B cell (primary cell): ENCODE results near the gene SYNPO. TPM values are rescaled to one million over a fixed set of nuclear protein-coding genes. Genes with fewer than 3 reads are reported as not detected.

Experiments
- ATAC-seq: fragments of 200-7000 bp; cut with Tn5 transposase; one replicate; pipeline ENCODE4 v1.10.0; 2021; ENCODE audit warnings: low read depth, mild to moderate bottlenecking, moderate number of reproducible peaks, moderate library complexity
- CTCF ChIA-PET: fragments of 350-600 bp; sonication (Branson Sonifier 250); formaldehyde crosslinking; loops from one replicate; lab custom pipeline; 2021; ENCODE audit warnings: antibody characterized with exemption, inconsistent platforms; lab: Charles Lee
- POLR2A ChIA-PET: fragments of 350-600 bp; sonication (Branson Sonifier 250); formaldehyde crosslinking; loops from one replicate; lab custom pipeline; 2021; ENCODE audit warnings: antibody characterized with exemption; lab: Charles Lee
- DNase-seq: peaks from one replicate; pipeline ENCODE4 v3.0.0; 2013
- H2AFZ ChIP-seq: 2 replicates; pipeline ENCODE4 v1.6.1; 2012; ENCODE audit warnings: mild to moderate bottlenecking, low read depth, low read length; ENCODE audit not compliant: insufficient read depth, poor library complexity, severe bottlenecking
- H3K27ac ChIP-seq, 2 donors: 1 replicate in 1 of 2; 2 replicates in 1 of 2; pipeline ENCODE4 v1.5.1; 2012 to 2013; ENCODE audit warnings: low read length in 2 of 2, mild to moderate bottlenecking in 2 of 2, moderate library complexity in 1 of 2
- H3K27me3 ChIP-seq, 4 experiments: fragments of 200-600 bp in 1 of 4; sonication (generic) in 1 of 4; replicated peaks in 1 of 4; 1 replicate in 2 of 4; 2 replicates in 2 of 4; pipeline versions ENCODE4 v1.6.1 to v1.7.0; 2013 to 2016; ENCODE audit warnings: low read length in 3 of 4, mild to moderate bottlenecking in 2 of 4, mixed read lengths in 1 of 4, moderate library complexity in 1 of 4; ENCODE audit not compliant: insufficient read depth in 4 of 4, control insufficient read depth in 3 of 4; ENCODE audit errors: control extremely low read depth in 1 of 4
- H3K36me3 ChIP-seq, 2 experiments: replicated peaks in 1 of 2; 1 replicate in 1 of 2; 2 replicates in 1 of 2; pipeline versions ENCODE4 v1.6.1 to v1.7.1; 2013; ENCODE audit warnings: low read length in 1 of 2; ENCODE audit not compliant: insufficient read depth in 2 of 2, control insufficient read depth in 1 of 2; ENCODE audit errors: control extremely low read depth in 1 of 2, extremely low read depth in 1 of 2
- H3K4me1 ChIP-seq, 2 donors: fragments of 200-600 bp in 1 of 2; sonication (generic) in 1 of 2; 1 replicate in 1 of 2; 2 replicates in 1 of 2; pipeline versions ENCODE4 v1.5.1 to v1.6.1; 2013 to 2017; ENCODE audit warnings: low read length in 2 of 2; ENCODE audit not compliant: control insufficient read depth in 2 of 2, insufficient read depth in 2 of 2
- H3K4me2 ChIP-seq: replicated peaks from 2 replicates; pipeline ENCODE3; 2012; ENCODE audit warnings: mild to moderate bottlenecking, low read depth, low read length; ENCODE audit not compliant: poor library complexity, severe bottlenecking
- H3K4me3 ChIP-seq, 5 experiments: fragments of 200-600 bp in 1 of 5; sonication (generic) in 1 of 5; 1 replicate in 3 of 5; 2 replicates in 2 of 5; pipeline versions ENCODE4 v1.5.1 to v1.7.0; 2011 to 2016; ENCODE audit warnings: low read length in 4 of 5, mild to moderate bottlenecking in 4 of 5, low read depth in 2 of 5, control low read depth in 1 of 5, moderate library complexity in 1 of 5; ENCODE audit not compliant: insufficient read depth in 1 of 5; ENCODE audit errors: control extremely low read depth in 1 of 5, extremely low read depth in 1 of 5
- H3K79me2 ChIP-seq: fragments of 200-600 bp; sonication (generic); one replicate; pipeline ENCODE4 v1.6.0; 2016; ENCODE audit warnings: low read length; ENCODE audit not compliant: control insufficient read depth, insufficient read depth
- H3K9ac ChIP-seq: fragments of 200-600 bp; sonication (generic); 2 replicates; pipeline ENCODE4 v1.6.1; 2017; ENCODE audit warnings: mild to moderate bottlenecking, low read length, moderate library complexity
- H3K9me3 ChIP-seq, 3 donors: one replicate each; pipeline versions ENCODE4 v1.6.1 to v1.7.1; 2013; ENCODE audit warnings: low read length in 2 of 3; ENCODE audit not compliant: control insufficient read depth in 2 of 3, insufficient read depth in 1 of 3; ENCODE audit errors: control extremely low read depth in 1 of 3
- H4K20me1 ChIP-seq: 2 replicates; pipeline ENCODE4 v1.6.0; 2012; ENCODE audit warnings: mild to moderate bottlenecking, low read length; ENCODE audit not compliant: insufficient read depth, control insufficient read depth, poor library complexity, severe bottlenecking
- H3K27ac Mint-ChIP-seq: one replicate; pipeline ENCODE4 v1.8.0; 2021; ENCODE audit warnings: mixed read lengths
- H3K27me3 Mint-ChIP-seq: one replicate; pipeline ENCODE4 v1.8.0; 2021; ENCODE audit warnings: mixed read lengths
- H3K4me1 Mint-ChIP-seq: one replicate; pipeline ENCODE4 v1.8.0; 2021; ENCODE audit warnings: mixed read lengths
- H3K4me3 Mint-ChIP-seq: one replicate; pipeline ENCODE4 v1.8.0; 2021; ENCODE audit warnings: mixed read lengths
- H3K9me3 Mint-ChIP-seq: one replicate; pipeline ENCODE4 v1.8.0; 2022; ENCODE audit warnings: mixed read lengths; ENCODE audit not compliant: insufficient read depth
- CTCF ChIP-seq: fragments of 200-600 bp; IDR thresholded peaks from one replicate; pipeline ENCODE4 v1.8.0; 2022; ENCODE audit warnings: antibody characterized with exemption, mild to moderate bottlenecking
- EZH2 ChIP-seq: IDR thresholded peaks from 2 replicates; pipeline ENCODE4 v1.6.1; 2012; ENCODE audit warnings: borderline replicate concordance, low read depth, mild to moderate bottlenecking, moderate library complexity, low read length; ENCODE audit not compliant: insufficient read depth, poor library complexity, severe bottlenecking
- WGBS: methylation state at CpG from one replicate; pipeline ENCODE4 v1.1.5; 2013; ENCODE audit warnings: missing lambda C conversion rate; ENCODE audit not compliant: insufficient coverage; 5-methylcytosine and 5-hydroxymethylcytosine counted together
- intact Hi-C: fragments of 100-400 bp; cut with micrococcal nuclease; formaldehyde crosslinking; loops from one replicate; pipeline ENCODE4 v1.10.0; 2022
- polyA plus RNA-seq: library from polyadenylated mRNA; depleted of rRNA; stranded (reverse); fragments of >200 nt; gene quantifications from 2 replicates; pipeline ENCODE4 v1.2.3, GENCODE V29; 2012
- total RNA-seq, 2 donors: library from RNA; stranded (reverse); fragments of 120-200 nt in 1 of 2; gene quantifications; 1 replicate in 1 of 2; 2 replicates in 1 of 2; pipeline versions ENCODE4 v1.2.3 to v1.2.4, GENCODE V29; 2013 to 2022

SYNPO gene
- total and polyA plus RNA-seq, 2 donors (not counting 1 experiment from before 2014, with no cell fraction given): 13.2 to 16.8 TPM

- peaks cover 42% of the 10 kb centered on the region for H3K4me1 Mint-ChIP-seq
- TF ChIP-seq CTCF (no peak), EZH2 (no peak)
These were observed 11.4 kb upstream of the SYNPO start for GRCh38 chr5:150628936-150629485.

GRCh38 chr5:150630016-150630415 lies 10.4 kb upstream of the SYNPO start:
- H2AFZ ChIP-seq: no peak overlapping the region
- no peak overlapping the region for H3K9ac ChIP-seq
- Mint-ChIP-seq H3K9me3 (no peaks in the 10 kb centered on the region), H3K27me3 (no peaks in the 10 kb centered on the region), H3K4me1 (peaks cover 38% of the 10 kb centered on the region), H3K27ac (no peak overlapping the region), H3K4me3 (no peak overlapping the region)
- no peak for TF ChIP-seq CTCF
- no peak for TF ChIP-seq EZH2
- peaks cover 0 to 13% of the 10 kb centered on the region in 2 experiments for H3K36me3 ChIP-seq
- H3K4me3 ChIP-seq: no peak overlapping the region
- ATAC-seq (no peak), DNase-seq (no peak)
- H3K27ac ChIP-seq: no peak overlapping the region
- no peaks in the 10 kb centered on the region for H3K27me3 ChIP-seq
- peaks cover 20% of the 10 kb centered on the region for H4K20me1 ChIP-seq
- 96% methylated on average over 6 of the region's 6 CpGs for WGBS
- peaks cover 51% of the 10 kb centered on the region for H3K79me2 ChIP-seq
- ChIA-PET CTCF (no interaction called here), POLR2A (no interaction called here)
- H3K4me1 ChIP-seq: peaks cover 30 to 33% of the 10 kb centered on the region in 2 donors
- intact Hi-C loops: no loop called here
- H3K9me3 ChIP-seq: no peaks in the 10 kb centered on the region
- no peak overlapping the region for H3K4me2 ChIP-seq

More at GRCh38 chr5:150628936-150629485, 11.4 kb upstream of the SYNPO start:
- Mint-ChIP-seq H3K9me3 (no peaks in the 10 kb centered on the region), H3K27me3 (no peaks in the 10 kb centered on the region), H3K4me3 (no peak overlapping the region), H3K27ac (peak overlapping the region; percentile 4)
- ATAC-seq (no peak), DNase-seq (no peak)
- Histone ChIP-seq H3K79me2 (peaks cover 54% of the 10 kb centered on the region), H3K4me1 (peaks cover 34 to 38% of the 10 kb centered on the region in 2 donors), H4K20me1 (peaks cover 20% of the 10 kb centered on the region), H3K27ac (no peak overlapping the region), H3K9me3 (no peaks in the 10 kb centered on the region), H3K36me3 (peaks cover 0 to 13% of the 10 kb centered on the region in 2 experiments), H3K27me3 (no peaks in the 10 kb centered on the region), H3K4me3 (no peak overlapping the region), H3K4me2 (no peak overlapping the region), H3K9ac (no peak overlapping the region), H2AFZ (no peak overlapping the region)
- ChIA-PET CTCF (interaction anchor here (1.1 to 1.7 kb wide), 2 partner anchors 17 to 27 kb away, joined by 3 to 6 read pairs; no protein-coding TSS in a partner anchor), POLR2A (interaction anchor here (0.6 kb wide), 2 partner anchors 37 to 196 kb away, joined by 3 read pairs; no protein-coding TSS in a partner anchor)
- 96% methylated on average over 10 of the region's 12 CpGs for WGBS
- intact Hi-C loops: loop anchor here (10.0 kb wide), 1 partner anchor 174 kb away; no protein-coding TSS in a partner anchor
